Measurements from ENCODE around the gene TLR2.

DNA sequence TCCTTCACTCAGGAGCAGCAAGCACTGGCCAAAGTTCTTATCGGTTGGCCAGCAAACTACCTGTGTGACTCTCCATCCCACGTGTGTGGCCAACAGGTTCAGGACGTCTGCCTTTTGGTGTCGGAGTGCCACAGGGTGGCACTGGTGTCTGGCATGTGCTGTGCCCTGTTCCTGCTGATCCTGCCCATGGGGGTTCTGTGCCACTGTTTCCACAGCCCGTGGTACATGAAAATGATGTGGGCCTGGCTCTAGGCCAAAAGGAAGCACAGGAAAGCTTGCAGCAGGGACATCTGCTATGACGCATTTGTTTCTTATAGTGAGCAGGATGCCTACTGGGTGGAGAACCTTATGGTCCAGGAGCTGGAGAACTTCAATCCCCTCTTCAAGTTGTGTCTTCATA is 4.6 kb upstream of the TLR2 start:
- TF ChIP-seq, protein P1, sequence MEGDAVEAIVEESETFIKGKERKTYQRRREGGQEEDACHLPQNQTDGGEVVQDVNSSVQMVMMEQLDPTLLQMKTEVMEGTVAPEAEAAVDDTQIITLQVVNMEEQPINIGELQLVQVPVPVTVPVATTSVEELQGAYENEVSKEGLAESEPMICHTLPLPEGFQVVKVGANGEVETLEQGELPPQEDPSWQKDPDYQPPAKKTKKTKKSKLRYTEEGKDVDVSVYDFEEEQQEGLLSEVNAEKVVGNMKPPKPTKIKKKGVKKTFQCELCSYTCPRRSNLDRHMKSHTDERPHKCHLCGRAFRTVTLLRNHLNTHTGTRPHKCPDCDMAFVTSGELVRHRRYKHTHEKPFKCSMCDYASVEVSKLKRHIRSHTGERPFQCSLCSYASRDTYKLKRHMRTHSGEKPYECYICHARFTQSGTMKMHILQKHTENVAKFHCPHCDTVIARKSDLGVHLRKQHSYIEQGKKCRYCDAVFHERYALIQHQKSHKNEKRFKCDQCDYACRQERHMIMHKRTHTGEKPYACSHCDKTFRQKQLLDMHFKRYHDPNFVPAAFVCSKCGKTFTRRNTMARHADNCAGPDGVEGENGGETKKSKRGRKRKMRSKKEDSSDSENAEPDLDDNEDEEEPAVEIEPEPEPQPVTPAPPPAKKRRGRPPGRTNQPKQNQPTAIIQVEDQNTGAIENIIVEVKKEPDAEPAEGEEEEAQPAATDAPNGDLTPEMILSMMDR (IDR thresholded peaks at IDR 0.05): no peak
- no peak for TF ChIP-seq POLR2A (IDR thresholded peaks at IDR 0.05)
- no peak for TF ChIP-seq EP300 (IDR thresholded peaks at IDR 0.05)
